HepG2 (cell line): ENCODE measurements around the gene ARF4. TPM values are rescaled to one million over a fixed set of nuclear protein-coding genes. Genes with fewer than 3 reads are reported as not detected.

Experiments used
- CEBPG ChIP-seq: IDR thresholded peaks from 2 replicates; pipeline ENCODE4 v1.6.1; 2016
- CHD2 ChIP-seq: IDR thresholded peaks from 2 replicates; pipeline ENCODE4 v1.6.1; 2011; ENCODE audit warnings: low read depth, low read length, improper control_type of control experiment
- ELF4 ChIP-seq: sonication (generic); formaldehyde crosslinking; IDR thresholded peaks from 2 replicates; pipeline ENCODE4 v1.5.0; 2020; ENCODE audit warnings: missing genetic modification reagents, mild to moderate bottlenecking, moderate library complexity, borderline replicate concordance
- GABPB1 ChIP-seq: IDR thresholded peaks from 2 replicates; pipeline ENCODE4 v1.6.1; 2016; ENCODE audit warnings: mild to moderate bottlenecking, missing genetic modification reagents, moderate library complexity, missing compliant biosample characterization
- GATA4 ChIP-seq: sonication (generic); IDR thresholded peaks from 2 replicates; pipeline ENCODE4 v1.6.1; 2016; ENCODE audit warnings: antibody characterized with exemption, low read depth, borderline replicate concordance
- KAT8 ChIP-seq: IDR thresholded peaks from 2 replicates; pipeline ENCODE4 v1.6.1; 2016; ENCODE audit warnings: missing genetic modification reagents, missing compliant biosample characterization
- NONO ChIP-seq, 2 experiments: fragments of 450-650 bp in 1 of 2; sonication (generic) in 1 of 2; formaldehyde crosslinking in 1 of 2; IDR thresholded peaks in 1 of 2; conservative IDR thresholded peaks in 1 of 2; 2 replicates each; pipeline versions ENCODE4 v1.6.1 to v1.8.0; 2017 to 2022; ENCODE audit warnings: mild to moderate bottlenecking in 1 of 2, missing genetic modification reagents in 1 of 2, moderate library complexity in 1 of 2
- RELA ChIP-seq: sonication (generic); formaldehyde crosslinking; IDR thresholded peaks from 2 replicates; pipeline ENCODE4 v1.4.0; 2020; ENCODE audit warnings: missing genetic modification reagents
- REXO4 ChIP-seq: sonication (generic); formaldehyde crosslinking; IDR thresholded peaks from 2 replicates; pipeline ENCODE4 v1.8.0; 2022; ENCODE audit warnings: missing genetic modification reagents, mild to moderate bottlenecking, borderline replicate concordance
- SALL2 ChIP-seq: sonication (generic); formaldehyde crosslinking; IDR thresholded peaks from 2 replicates; pipeline ENCODE4 v1.8.1; 2023; ENCODE audit warnings: mild to moderate bottlenecking, missing genetic modification reagents, inconsistent platforms
- SETDB1 ChIP-seq: sonication (generic); formaldehyde crosslinking; IDR thresholded peaks from 2 replicates; pipeline ENCODE4 v1.5.1; 2020; ENCODE audit warnings: missing genetic modification reagents, mild to moderate bottlenecking, borderline replicate concordance
- SYNCRIP ChIP-seq: fragments of 200-400 bp; formaldehyde crosslinking; IDR thresholded peaks from 2 replicates; pipeline ENCODE4 v1.6.1; 2018; ENCODE audit warnings: mild to moderate bottlenecking, low read depth, low read length; ENCODE audit not compliant: insufficient read depth
- WIZ ChIP-seq: sonication (generic); formaldehyde crosslinking; IDR thresholded peaks from 2 replicates; pipeline ENCODE4 v1.5.1; 2020; ENCODE audit warnings: mild to moderate bottlenecking, missing genetic modification reagents
- ZBTB43 ChIP-seq: sonication (generic); formaldehyde crosslinking; conservative IDR thresholded peaks from 2 replicates; pipeline ENCODE4 v1.4.0; 2020; ENCODE audit warnings: missing genetic modification reagents
- ZFP82 ChIP-seq: sonication (generic); formaldehyde crosslinking; IDR thresholded peaks from 2 replicates; pipeline ENCODE4 v1.5.1; 2020; ENCODE audit warnings: mild to moderate bottlenecking, missing genetic modification reagents, borderline replicate concordance
- ZMYM2 ChIP-seq: sonication (generic); formaldehyde crosslinking; IDR thresholded peaks from 2 replicates; pipeline ENCODE4 v1.8.0; 2022; ENCODE audit warnings: mild to moderate bottlenecking, missing genetic modification reagents
- ZNF710 ChIP-seq: sonication (generic); formaldehyde crosslinking; IDR thresholded peaks from 2 replicates; pipeline ENCODE4 v1.5.0; 2020; ENCODE audit warnings: mild to moderate bottlenecking, missing genetic modification reagents, borderline replicate concordance
- ZNF777 ChIP-seq: sonication (generic); formaldehyde crosslinking; IDR thresholded peaks from 2 replicates; pipeline ENCODE4 v1.4.0; 2020; ENCODE audit warnings: missing genetic modification reagents
- ZNF850 ChIP-seq: sonication (generic); formaldehyde crosslinking; conservative IDR thresholded peaks from 2 replicates; pipeline ENCODE4 v1.9.0; 2021; ENCODE audit warnings: mild to moderate bottlenecking, missing genetic modification reagents
- polyA plus RNA-seq, 8 experiments: library from polyadenylated mRNA; depleted of rRNA in 3 of 8; stranded (reverse) in 7 of 8; unstranded in 1 of 8; fragments of >200 nt; fragmentation: Illumina TruSeq in 4 of 8; extraction: Trizol in 4 of 8; gene quantifications; 2 replicates each; pipeline versions ENCODE4 v1.2.1 to v1.2.3, GENCODE V29; 2011 to 2016; ENCODE audit warnings: low read depth in 4 of 8, missing spikeins in 1 of 8, mixed read lengths in 1 of 8; ENCODE audit not compliant: insufficient read depth in 1 of 8
- total RNA-seq, 5 experiments: library from RNA; depleted of rRNA; stranded (reverse); fragments of >200 nt; fragmentation: Illumina TruSeq; extraction: Trizol; gene quantifications; 2 replicates each; pipeline ENCODE4 v1.2.3, GENCODE V29; 2016; ENCODE audit warnings: low read depth in 1 of 5
- TF ChIP-seq, protein P1 (sequence below): sonication (generic); formaldehyde crosslinking; conservative IDR thresholded peaks from 2 replicates; pipeline ENCODE4 v1.4.0; 2020; ENCODE audit warnings: missing genetic modification reagents
- TF ChIP-seq, protein P2 (sequence below): sonication (generic); formaldehyde crosslinking; IDR thresholded peaks from 2 replicates; pipeline ENCODE4 v1.4.0; 2020; ENCODE audit warnings: missing genetic modification reagents, borderline replicate concordance

Gene ARF4
- total and polyA plus RNA-seq, 2 of the 13 experiments (the other 11 are each of a cell fraction or from before 2014, with no cell fraction given): 184 to 250 TPM

DNA sequence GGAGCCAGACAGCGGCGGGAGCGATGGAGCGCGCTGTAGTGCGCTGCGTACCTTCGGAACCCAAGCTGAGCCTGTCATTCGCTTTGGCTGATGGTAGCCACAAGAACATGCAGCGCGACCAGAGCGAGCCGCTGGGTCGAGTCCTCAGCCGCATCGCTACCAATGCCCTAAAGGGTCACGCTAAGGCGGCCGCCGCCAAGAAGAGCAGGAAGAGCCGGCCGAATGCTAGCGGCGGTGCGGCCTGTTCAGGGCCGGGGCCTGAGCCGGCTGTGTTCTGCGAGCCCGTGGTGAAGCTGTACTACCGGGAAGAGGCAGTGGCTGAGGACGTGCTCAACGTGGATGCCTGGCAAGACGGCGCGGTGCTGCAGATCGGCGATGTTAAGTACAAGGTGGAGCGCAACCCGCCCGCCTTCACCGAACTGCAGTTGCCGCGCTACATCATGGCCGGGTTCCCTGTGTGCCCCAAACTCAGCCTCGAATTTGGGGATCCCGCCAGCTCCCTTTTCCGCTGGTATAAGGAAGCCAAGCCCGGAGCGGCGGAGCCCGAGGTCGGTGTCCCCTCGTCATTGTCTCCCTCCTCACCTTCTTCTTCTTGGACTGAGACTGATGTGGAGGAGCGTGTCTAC is 40.6 kb downstream of the ARF4 start (continued):
- TF ChIP-seq, protein P1, sequence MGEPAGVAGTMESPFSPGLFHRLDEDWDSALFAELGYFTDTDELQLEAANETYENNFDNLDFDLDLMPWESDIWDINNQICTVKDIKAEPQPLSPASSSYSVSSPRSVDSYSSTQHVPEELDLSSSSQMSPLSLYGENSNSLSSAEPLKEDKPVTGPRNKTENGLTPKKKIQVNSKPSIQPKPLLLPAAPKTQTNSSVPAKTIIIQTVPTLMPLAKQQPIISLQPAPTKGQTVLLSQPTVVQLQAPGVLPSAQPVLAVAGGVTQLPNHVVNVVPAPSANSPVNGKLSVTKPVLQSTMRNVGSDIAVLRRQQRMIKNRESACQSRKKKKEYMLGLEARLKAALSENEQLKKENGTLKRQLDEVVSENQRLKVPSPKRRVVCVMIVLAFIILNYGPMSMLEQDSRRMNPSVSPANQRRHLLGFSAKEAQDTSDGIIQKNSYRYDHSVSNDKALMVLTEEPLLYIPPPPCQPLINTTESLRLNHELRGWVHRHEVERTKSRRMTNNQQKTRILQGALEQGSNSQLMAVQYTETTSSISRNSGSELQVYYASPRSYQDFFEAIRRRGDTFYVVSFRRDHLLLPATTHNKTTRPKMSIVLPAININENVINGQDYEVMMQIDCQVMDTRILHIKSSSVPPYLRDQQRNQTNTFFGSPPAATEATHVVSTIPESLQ (CRISPR knock-in tag): no peak
- no peak for TF ChIP-seq ZNF850 (CRISPR knock-in tag)
- TF ChIP-seq ZNF710: no peak
- TF ChIP-seq ZFP82 (CRISPR knock-in tag): no peak
- TF ChIP-seq SALL2 (CRISPR knock-in tag): no peak
- TF ChIP-seq, protein P2, sequence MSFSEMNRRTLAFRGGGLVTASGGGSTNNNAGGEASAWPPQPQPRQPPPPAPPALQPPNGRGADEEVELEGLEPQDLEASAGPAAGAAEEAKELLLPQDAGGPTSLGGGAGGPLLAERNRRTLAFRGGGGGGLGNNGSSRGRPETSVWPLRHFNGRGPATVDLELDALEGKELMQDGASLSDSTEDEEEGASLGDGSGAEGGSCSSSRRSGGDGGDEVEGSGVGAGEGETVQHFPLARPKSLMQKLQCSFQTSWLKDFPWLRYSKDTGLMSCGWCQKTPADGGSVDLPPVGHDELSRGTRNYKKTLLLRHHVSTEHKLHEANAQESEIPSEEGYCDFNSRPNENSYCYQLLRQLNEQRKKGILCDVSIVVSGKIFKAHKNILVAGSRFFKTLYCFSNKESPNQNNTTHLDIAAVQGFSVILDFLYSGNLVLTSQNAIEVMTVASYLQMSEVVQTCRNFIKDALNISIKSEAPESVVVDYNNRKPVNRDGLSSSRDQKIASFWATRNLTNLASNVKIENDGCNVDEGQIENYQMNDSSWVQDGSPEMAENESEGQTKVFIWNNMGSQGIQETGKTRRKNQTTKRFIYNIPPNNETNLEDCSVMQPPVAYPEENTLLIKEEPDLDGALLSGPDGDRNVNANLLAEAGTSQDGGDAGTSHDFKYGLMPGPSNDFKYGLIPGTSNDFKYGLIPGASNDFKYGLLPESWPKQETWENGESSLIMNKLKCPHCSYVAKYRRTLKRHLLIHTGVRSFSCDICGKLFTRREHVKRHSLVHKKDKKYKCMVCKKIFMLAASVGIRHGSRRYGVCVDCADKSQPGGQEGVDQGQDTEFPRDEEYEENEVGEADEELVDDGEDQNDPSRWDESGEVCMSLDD (CRISPR knock-in tag): no peak
- no peak for TF ChIP-seq NONO (IDR thresholded peaks at IDR 0.05)
- TF ChIP-seq NONO (CRISPR knock-in tag; conservative IDR thresholded peaks at IDR 0.05): no peak
- TF ChIP-seq CHD2: no peak
- TF ChIP-seq ZMYM2 (CRISPR knock-in tag): no peak
- no peak; the same call in none of the 2 replicates for TF ChIP-seq ZNF777 (CRISPR knock-in tag)
- TF ChIP-seq GABPB1: no peak; the same call in 1 of the 2 replicates
- TF ChIP-seq REXO4 (CRISPR knock-in tag): peak; percentile 31; the same call in 1 of the 2 replicates
- TF ChIP-seq SYNCRIP: no peak
- no peak for TF ChIP-seq CEBPG (CRISPR knock-in tag)
- no peak for TF ChIP-seq ZBTB43 (CRISPR knock-in tag)
- TF ChIP-seq RELA: no peak; the same call in 1 of the 2 replicates
- no peak for TF ChIP-seq SETDB1 (CRISPR knock-in tag)
- TF ChIP-seq GATA4: no peak
- peak; percentile 14; the same call in 1 of the 2 replicates for TF ChIP-seq WIZ (CRISPR knock-in tag)
- TF ChIP-seq KAT8: no peak
- TF ChIP-seq ELF4 (CRISPR knock-in tag): peak; percentile 2; the same call in 1 of the 2 replicates
